ENCODE measurements around the gene XYLT1. TPM values are rescaled to one million over a fixed set of nuclear protein-coding genes. Genes with fewer than 3 reads are reported as not detected.

Gene XYLT1
- total RNA-seq, 3 donors from 2014 or later (not counting 1 experiment from before 2014, with no cell fraction given), result 40.9 to 55.5 (median 43.8) TPM

DNA sequence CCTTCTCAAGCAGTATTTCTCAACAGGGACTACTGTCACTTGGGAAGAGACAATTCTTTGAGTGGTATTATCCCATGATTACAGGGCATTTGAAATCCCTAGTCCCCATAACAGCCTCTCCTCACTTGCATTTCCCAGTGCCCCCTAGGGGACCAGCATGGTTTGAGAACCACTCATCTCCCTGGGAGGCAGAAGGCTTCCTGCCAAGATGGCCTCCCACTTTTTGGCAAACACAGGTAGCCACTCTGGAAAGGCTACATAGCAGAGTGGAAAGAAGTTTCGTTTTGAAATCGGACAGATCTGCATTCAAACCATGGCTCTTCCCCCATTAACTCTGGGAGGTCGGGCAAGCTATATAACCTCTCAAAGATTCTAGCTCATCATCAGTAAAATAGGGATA is 256.8 kb downstream of the XYLT1 start:
- Mint-ChIP-seq H3K36me3 (no peaks in the 10 kb centered on the region), H3K4me3 (no peak overlapping the region), H3K4me1 (peaks cover 6 to 9% of the 10 kb centered on the region in 2 donors), H3K27me3 (ENCODE audit: low read depth in 2 of 2) (no peaks in the 10 kb centered on the region), H3K9me3 (no peaks in the 10 kb centered on the region), H3K27ac (no peak overlapping the region)
- Histone ChIP-seq H3K27ac (ENCODE audit: low read length) (no peak overlapping the region), H3K9me3 (ENCODE audit: control insufficient read depth, insufficient read depth, low read length) (peaks cover 9% of the 10 kb centered on the region), H3K4me1 (ENCODE audit: control insufficient read depth, insufficient read depth, low read length) (no peaks in the 10 kb centered on the region), H3K27me3 (ENCODE audit: control insufficient read depth, insufficient read depth, low read length) (no peaks in the 10 kb centered on the region), H3K36me3 (ENCODE audit: control insufficient read depth, insufficient read depth, low read length) (peaks cover 4% of the 10 kb centered on the region), H3K4me3 (ENCODE audit: low read length) (no peak overlapping the region)
- intact Hi-C loops (cut with micrococcal nuclease), result loop anchor here (5.0 to 10.0 kb wide), 2 partner anchors 201 to 363 kb away; no protein-coding TSS in a partner anchor
- DNase-seq, result no peak
- ATAC-seq, result no peak
- TF ChIP-seq, protein P1, sequence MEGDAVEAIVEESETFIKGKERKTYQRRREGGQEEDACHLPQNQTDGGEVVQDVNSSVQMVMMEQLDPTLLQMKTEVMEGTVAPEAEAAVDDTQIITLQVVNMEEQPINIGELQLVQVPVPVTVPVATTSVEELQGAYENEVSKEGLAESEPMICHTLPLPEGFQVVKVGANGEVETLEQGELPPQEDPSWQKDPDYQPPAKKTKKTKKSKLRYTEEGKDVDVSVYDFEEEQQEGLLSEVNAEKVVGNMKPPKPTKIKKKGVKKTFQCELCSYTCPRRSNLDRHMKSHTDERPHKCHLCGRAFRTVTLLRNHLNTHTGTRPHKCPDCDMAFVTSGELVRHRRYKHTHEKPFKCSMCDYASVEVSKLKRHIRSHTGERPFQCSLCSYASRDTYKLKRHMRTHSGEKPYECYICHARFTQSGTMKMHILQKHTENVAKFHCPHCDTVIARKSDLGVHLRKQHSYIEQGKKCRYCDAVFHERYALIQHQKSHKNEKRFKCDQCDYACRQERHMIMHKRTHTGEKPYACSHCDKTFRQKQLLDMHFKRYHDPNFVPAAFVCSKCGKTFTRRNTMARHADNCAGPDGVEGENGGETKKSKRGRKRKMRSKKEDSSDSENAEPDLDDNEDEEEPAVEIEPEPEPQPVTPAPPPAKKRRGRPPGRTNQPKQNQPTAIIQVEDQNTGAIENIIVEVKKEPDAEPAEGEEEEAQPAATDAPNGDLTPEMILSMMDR (IDR thresholded peaks at IDR 0.05), result no peak
- 100% methylated on average over 3 of the region's 3 CpGs for WGBS (ENCODE audit: insufficient coverage)

DNA sequence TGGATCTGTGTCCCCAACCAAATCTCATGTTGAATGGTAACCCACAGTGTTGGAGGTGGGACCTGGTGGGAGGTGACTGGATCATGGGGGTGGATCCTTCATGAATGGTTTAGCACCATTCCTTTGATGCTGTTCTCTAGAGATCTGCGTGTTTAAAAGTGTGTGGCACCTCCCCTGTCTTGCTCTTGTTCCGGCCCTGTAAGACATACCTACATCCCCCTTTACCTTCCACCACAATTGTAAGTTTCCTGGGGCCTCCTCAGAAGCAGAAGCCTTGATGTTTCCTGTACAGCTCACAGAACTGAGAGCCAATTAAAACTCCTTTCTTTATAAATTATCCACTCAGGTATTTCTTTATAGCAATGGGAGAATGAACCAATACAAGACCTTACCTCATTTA is 257.7 kb downstream of the XYLT1 start:
- H3K9me3 ChIP-seq (ENCODE audit: control insufficient read depth, insufficient read depth, low read length), result peaks cover 9% of the 10 kb centered on the region
- TF ChIP-seq, protein P1 (IDR thresholded peaks at IDR 0.05), result no peak
- Mint-ChIP-seq H3K36me3 (no peaks in the 10 kb centered on the region), H3K4me3 (no peak overlapping the region), H3K27me3 (ENCODE audit: low read depth in 2 of 2) (no peaks in the 10 kb centered on the region), H3K4me1 (peaks cover 6 to 9% of the 10 kb centered on the region in 2 donors), H3K27ac (no peak overlapping the region), H3K9me3 (no peaks in the 10 kb centered on the region)
- H3K27me3 ChIP-seq (ENCODE audit: control insufficient read depth, insufficient read depth, low read length), result no peaks in the 10 kb centered on the region
- DNase-seq, result peak in 1 of 2 donors; percentile 36
- intact Hi-C loops (cut with micrococcal nuclease), result loop anchor here (5.0 to 10.0 kb wide), 2 partner anchors 202 to 364 kb away; no protein-coding TSS in a partner anchor
- no peak for ATAC-seq
- no peak overlapping the region for H3K4me3 ChIP-seq (ENCODE audit: low read length)
- whole genome bisulfite sequencing (ENCODE audit: insufficient coverage), result 55% methylated on average over 2 of the region's 2 CpGs
- H3K27ac ChIP-seq (ENCODE audit: low read length), result no peak overlapping the region
- H3K4me1 ChIP-seq (ENCODE audit: control insufficient read depth, insufficient read depth, low read length), result no peaks in the 10 kb centered on the region
- H3K36me3 ChIP-seq (ENCODE audit: control insufficient read depth, insufficient read depth, low read length), result peaks cover 4% of the 10 kb centered on the region

DNA sequence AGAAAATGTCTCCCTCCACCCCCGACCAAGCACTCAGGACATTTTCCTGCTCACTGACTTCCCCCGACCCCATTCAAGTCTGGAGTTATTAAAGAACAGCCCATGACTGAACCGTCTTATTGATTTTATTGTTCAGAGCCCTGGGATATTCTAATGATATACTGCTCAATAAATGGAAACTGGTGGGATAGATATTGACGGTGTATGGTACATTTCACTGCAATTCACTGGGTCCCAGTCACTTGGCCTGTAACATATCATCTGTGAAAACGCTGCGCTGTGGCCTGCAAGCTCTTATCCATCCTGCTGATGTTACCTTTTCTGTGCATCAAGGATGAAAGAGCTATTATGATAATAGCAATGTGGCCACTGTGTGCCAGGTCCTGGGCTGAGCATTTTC is 258.2 kb downstream of the XYLT1 start:
- intact Hi-C loops (cut with micrococcal nuclease), result loop anchor here (5.0 to 10.0 kb wide), 2 partner anchors 202 to 365 kb away; no protein-coding TSS in a partner anchor
- ATAC-seq (no peak), DNase-seq (no peak)
- whole genome bisulfite sequencing (ENCODE audit: insufficient coverage), result 78% methylated on average over 6 of the region's 6 CpGs
- Mint-ChIP-seq H3K4me1 (peaks cover 6 to 9% of the 10 kb centered on the region in 2 donors), H3K27ac (no peak overlapping the region), H3K36me3 (no peaks in the 10 kb centered on the region), H3K9me3 (no peaks in the 10 kb centered on the region), H3K27me3 (ENCODE audit: low read depth in 2 of 2) (no peaks in the 10 kb centered on the region), H3K4me3 (no peak overlapping the region)
- Histone ChIP-seq H3K4me3 (ENCODE audit: low read length) (no peak overlapping the region), H3K36me3 (ENCODE audit: control insufficient read depth, insufficient read depth, low read length) (peaks cover 4% of the 10 kb centered on the region), H3K27ac (ENCODE audit: low read length) (no peak overlapping the region), H3K27me3 (ENCODE audit: control insufficient read depth, insufficient read depth, low read length) (no peaks in the 10 kb centered on the region), H3K4me1 (ENCODE audit: control insufficient read depth, insufficient read depth, low read length) (no peaks in the 10 kb centered on the region), H3K9me3 (ENCODE audit: control insufficient read depth, insufficient read depth, low read length) (peaks cover 9% of the 10 kb centered on the region)
- TF ChIP-seq, protein P1 (IDR thresholded peaks at IDR 0.05), result no peak

DNA sequence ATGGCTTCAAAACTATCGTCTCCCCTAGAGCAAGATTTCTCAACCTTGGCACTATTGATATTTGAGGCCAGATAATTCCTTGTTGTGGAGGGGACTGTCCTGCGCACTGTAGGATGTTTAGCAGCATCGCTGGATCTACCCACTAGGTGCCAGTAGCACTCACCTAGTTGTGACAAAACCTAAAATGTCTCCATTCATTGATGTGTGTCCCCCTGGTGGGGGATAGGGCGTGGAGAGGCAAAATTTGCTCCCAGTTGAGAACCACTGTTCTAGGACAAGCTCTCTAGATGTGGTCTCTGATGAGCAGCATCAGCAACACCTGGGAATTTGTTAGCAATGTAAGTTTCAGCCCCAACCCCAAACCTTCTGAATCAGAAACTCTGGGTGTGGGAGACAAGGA is 259.0 kb downstream of the XYLT1 start:
- whole genome bisulfite sequencing (ENCODE audit: insufficient coverage), result 74% methylated on average over 4 of the region's 4 CpGs
- H3K27me3 Mint-ChIP-seq (ENCODE audit: low read depth in 2 of 2), result no peaks in the 10 kb centered on the region

More for the DNA sequence above, 259.0 kb downstream of the XYLT1 start:
- no peak overlapping the region for H3K4me3 Mint-ChIP-seq
- H3K36me3 Mint-ChIP-seq, result no peaks in the 10 kb centered on the region
- Histone ChIP-seq H3K36me3 (ENCODE audit: control insufficient read depth, insufficient read depth, low read length) (peaks cover 4% of the 10 kb centered on the region), H3K27me3 (ENCODE audit: control insufficient read depth, insufficient read depth, low read length) (no peaks in the 10 kb centered on the region), H3K4me3 (ENCODE audit: low read length) (no peak overlapping the region), H3K27ac (ENCODE audit: low read length) (no peak overlapping the region), H3K4me1 (ENCODE audit: control insufficient read depth, insufficient read depth, low read length) (no peaks in the 10 kb centered on the region), H3K9me3 (ENCODE audit: control insufficient read depth, insufficient read depth, low read length) (peaks cover 9% of the 10 kb centered on the region)
- H3K4me1 Mint-ChIP-seq, result peaks cover 6 to 9% of the 10 kb centered on the region in 2 donors
- TF ChIP-seq, protein P1 (IDR thresholded peaks at IDR 0.05), result peak; percentile 18
- no peaks in the 10 kb centered on the region for H3K9me3 Mint-ChIP-seq
- H3K27ac Mint-ChIP-seq, result no peak overlapping the region
- peak in 1 of 2 donors; percentile 63 for DNase-seq
- intact Hi-C loops (cut with micrococcal nuclease), result loop anchor here (5.0 to 10.0 kb wide), 2 partner anchors 203 to 366 kb away; no protein-coding TSS in a partner anchor
- ATAC-seq, result peak; percentile 50 to 77 (median 77)

Measured in natural killer cell (primary cell).